HUES64 (cell line): ENCODE results near the gene MAOA.

Source experiments
- H3K27ac ChIP-seq: 2 replicates; pipeline ENCODE4 v1.7.0; 2013; ENCODE audit warnings: low read depth, low read length, inconsistent platforms
- H3K27me3 ChIP-seq: 2 replicates; pipeline ENCODE4 v1.6.1; 2013; ENCODE audit warnings: mild to moderate bottlenecking, low read length; ENCODE audit not compliant: insufficient read depth
- H3K36me3 ChIP-seq: 2 replicates; pipeline ENCODE4 v1.6.1; 2013; ENCODE audit warnings: mild to moderate bottlenecking, low read length; ENCODE audit not compliant: insufficient read depth
- H3K4me1 ChIP-seq: 2 replicates; pipeline ENCODE4 v1.6.1; 2013; ENCODE audit warnings: mild to moderate bottlenecking, low read length, moderate library complexity; ENCODE audit not compliant: insufficient read depth
- H3K4me3 ChIP-seq: 2 replicates; pipeline ENCODE4 v1.5.1; 2013; ENCODE audit warnings: mild to moderate bottlenecking, low read length, moderate library complexity
- H3K9ac ChIP-seq: 2 replicates; pipeline ENCODE4 v1.6.1; 2013; ENCODE audit warnings: mild to moderate bottlenecking, low read depth, low read length
- H3K9me3 ChIP-seq: 2 replicates; pipeline ENCODE4 v1.6.1; 2013; ENCODE audit warnings: low read depth, low read length; ENCODE audit not compliant: insufficient read depth
- WGBS: fragments of 150-250, 120-280 bp; methylation state at CpG from one replicate; pipeline ENCODE4 v1.1.7; 2013; ENCODE audit warnings: missing lambda C conversion rate; 5-methylcytosine and 5-hydroxymethylcytosine counted together

MAOA gene

GRCh38 chrX:43640482-43640881, 15.6 kb upstream of the MAOA start:
- 86% methylated on average over 5 of the region's 5 CpGs for WGBS
- Histone ChIP-seq H3K9me3 (no peaks in the 10 kb centered on the region), H3K27ac (no peak overlapping the region), H3K4me3 (no peak overlapping the region), H3K36me3 (no peaks in the 10 kb centered on the region), H3K9ac (no peak overlapping the region), H3K27me3 (no peaks in the 10 kb centered on the region; the same call in 1 of the 2 replicates), H3K4me1 (peaks cover 5% of the 10 kb centered on the region; the same call in 1 of the 2 replicates)

- no peaks in the 10 kb centered on the region for H3K27me3 ChIP-seq
Measured at GRCh38 chrX:43641691-43642090, 14.4 kb upstream of the MAOA start.

GRCh38 chrX:43643201-43643600, 12.9 kb upstream of the MAOA start:
- Histone ChIP-seq H3K9ac (no peak overlapping the region), H3K36me3 (no peaks in the 10 kb centered on the region), H3K27ac (no peak overlapping the region), H3K9me3 (no peaks in the 10 kb centered on the region), H3K4me1 (peaks cover 5% of the 10 kb centered on the region; the same call in 1 of the 2 replicates), H3K27me3 (no peaks in the 10 kb centered on the region), H3K4me3 (no peak overlapping the region)
- 91% methylated on average over 1 of the region's 1 CpG for WGBS

More at GRCh38 chrX:43641691-43642090, 14.4 kb upstream of the MAOA start:
- H3K4me3 ChIP-seq: no peak overlapping the region
- peaks cover 5% of the 10 kb centered on the region; the same call in 1 of the 2 replicates for H3K4me1 ChIP-seq
- H3K36me3 ChIP-seq: no peaks in the 10 kb centered on the region
- H3K9ac ChIP-seq: no peak overlapping the region
- no peaks in the 10 kb centered on the region for H3K9me3 ChIP-seq
- H3K27ac ChIP-seq: no peak overlapping the region

GRCh38 chrX:43643662-43644061, 12.4 kb upstream of the MAOA start:
- H3K4me1 ChIP-seq: peaks cover 5% of the 10 kb centered on the region; the same call in 1 of the 2 replicates
- H3K27ac ChIP-seq: no peak overlapping the region
- H3K4me3 ChIP-seq: no peak overlapping the region
- no peak overlapping the region for H3K9ac ChIP-seq
- H3K27me3 ChIP-seq: no peaks in the 10 kb centered on the region
- no peaks in the 10 kb centered on the region for H3K9me3 ChIP-seq
- no peaks in the 10 kb centered on the region for H3K36me3 ChIP-seq

- H3K4me3 ChIP-seq: no peak overlapping the region
- H3K9ac ChIP-seq: no peak overlapping the region
- WGBS: 59% methylated on average over 3 of the region's 3 CpGs
- H3K36me3 ChIP-seq: no peaks in the 10 kb centered on the region
- peaks cover 5% of the 10 kb centered on the region; the same call in 1 of the 2 replicates for H3K4me1 ChIP-seq
- no peak overlapping the region for H3K27ac ChIP-seq
- H3K9me3 ChIP-seq: no peaks in the 10 kb centered on the region
- H3K27me3 ChIP-seq: no peaks in the 10 kb centered on the region
Measured at GRCh38 chrX:43644124-43644701, 11.9 kb upstream of the MAOA start.

- H3K36me3 ChIP-seq: no peaks in the 10 kb centered on the region
- H3K4me3 ChIP-seq: no peak overlapping the region
- H3K27ac ChIP-seq: no peak overlapping the region
- 75% methylated on average over 3 of the region's 3 CpGs for WGBS
- no peak overlapping the region for H3K9ac ChIP-seq
- H3K9me3 ChIP-seq: no peaks in the 10 kb centered on the region
- H3K4me1 ChIP-seq: peaks cover 5% of the 10 kb centered on the region; the same call in 1 of the 2 replicates
- no peaks in the 10 kb centered on the region for H3K27me3 ChIP-seq
Measured at GRCh38 chrX:43646800-43647199, 9.3 kb upstream of the MAOA start.

GRCh38 chrX:43654431-43655150, 1.5 kb upstream of the MAOA start:
- peak overlapping the region; percentile 85 for H3K27ac ChIP-seq
- H3K27me3 ChIP-seq: peaks cover 12% of the 10 kb centered on the region
- WGBS: under 1% methylated on average over 39 of the region's 57 CpGs
- no peaks in the 10 kb centered on the region for H3K4me1 ChIP-seq
- peak overlapping the region; percentile 74 for H3K4me3 ChIP-seq
- H3K36me3 ChIP-seq: no peaks in the 10 kb centered on the region
- H3K9me3 ChIP-seq: no peaks in the 10 kb centered on the region
- peak overlapping the region; percentile 100 for H3K9ac ChIP-seq

GRCh38 chrX:43655151-43656004, 721 bp upstream of the MAOA start:
- H3K27ac ChIP-seq: no peak overlapping the region
- H3K36me3 ChIP-seq: no peaks in the 10 kb centered on the region
- no peaks in the 10 kb centered on the region for H3K9me3 ChIP-seq
- peak overlapping the region; percentile 74 for H3K4me3 ChIP-seq
- no peaks in the 10 kb centered on the region for H3K4me1 ChIP-seq
- peaks cover 12% of the 10 kb centered on the region for H3K27me3 ChIP-seq
- WGBS: under 1% methylated on average over 51 of the region's 51 CpGs
- H3K9ac ChIP-seq: no peak overlapping the region

GRCh38 chrX:43657671-43658070, 1.6 kb downstream of the MAOA start:
- H3K9me3 ChIP-seq: no peaks in the 10 kb centered on the region
- H3K27ac ChIP-seq: no peak overlapping the region
- no peaks in the 10 kb centered on the region for H3K36me3 ChIP-seq
- H3K27me3 ChIP-seq: peaks cover 12% of the 10 kb centered on the region
- 89% methylated on average over 1 of the region's 1 CpG for WGBS
- no peak overlapping the region for H3K4me3 ChIP-seq
- no peak overlapping the region for H3K9ac ChIP-seq
- no peaks in the 10 kb centered on the region for H3K4me1 ChIP-seq

- Histone ChIP-seq H3K9me3 (no peaks in the 10 kb centered on the region), H3K4me3 (no peak overlapping the region), H3K27ac (no peak overlapping the region), H3K27me3 (no peaks in the 10 kb centered on the region), H3K4me1 (no peaks in the 10 kb centered on the region), H3K9ac (no peak overlapping the region), H3K36me3 (no peaks in the 10 kb centered on the region)
- 93% methylated on average over 4 of the region's 4 CpGs for WGBS
Measured at GRCh38 chrX:43661521-43662240, 5.6 kb downstream of the MAOA start.
